IMR-90 (cell line): ENCODE results near the gene DUS3L. TPM values are rescaled to one million over a fixed set of nuclear protein-coding genes. Genes with fewer than 3 reads are reported as not detected.

Experiments
- ATAC-seq: fragments of 200-7000 bp; cut with Tn5 transposase; 2 replicates; pipeline ENCODE4 v1.9.1; 2020; ENCODE audit warnings: low read depth, mild to moderate bottlenecking, moderate library complexity
- BruUV-seq: library from RNA; stranded (reverse); fragments of 400-500 nt; replicated peaks from 2 replicates; lab custom pipeline; 2021; lab: Mats Ljungman, UMichigan
- CTCF ChIA-PET: fragments of 300-600 bp; formaldehyde crosslinking; extraction: SDS; loops from one replicate; lab custom pipeline; 2021; ENCODE audit warnings: antibody characterized with exemption; lab: Yijun Ruan, JAX
- POLR2A ChIA-PET: fragments of 300-600 bp; sonication (Branson Sonifier 250); formaldehyde crosslinking; loops from one replicate; lab custom pipeline; 2022; ENCODE audit warnings: antibody characterized with exemption; ENCODE audit not compliant: unreplicated experiment; lab: Charles Lee
- DNase-seq: peaks from one replicate; pipeline ENCODE4 v3.0.0; 2013
- H2AFZ ChIP-seq: replicated peaks from 2 replicates; pipeline ENCODE3; 2013; ENCODE audit warnings: low read length, mild to moderate bottlenecking; ENCODE audit not compliant: poor library complexity
- H2AK5ac ChIP-seq: 2 replicates; pipeline ENCODE4 v1.6.1; 2013; ENCODE audit warnings: low read depth, low read length, inconsistent platforms
- H2AK9ac ChIP-seq: replicated peaks from 2 replicates; pipeline ENCODE3; 2013; ENCODE audit warnings: mild to moderate bottlenecking, low read depth, low read length, moderate library complexity; ENCODE audit not compliant: poor library complexity
- H2BK120ac ChIP-seq: 2 replicates; pipeline ENCODE4 v1.6.1; 2013; ENCODE audit warnings: low read depth, low read length, inconsistent platforms
- H2BK15ac ChIP-seq: 3 replicates; pipeline ENCODE4 v1.6.1; 2013; ENCODE audit warnings: low read depth, low read length, inconsistent platforms
- H2BK20ac ChIP-seq: 2 replicates; pipeline ENCODE4 v1.6.1; 2013; ENCODE audit warnings: low read depth, mild to moderate bottlenecking, inconsistent platforms, low read length, moderate library complexity
- H2BK5ac ChIP-seq: 2 replicates; pipeline ENCODE4 v1.6.1; 2013; ENCODE audit warnings: mild to moderate bottlenecking, low read depth, low read length, inconsistent platforms; ENCODE audit not compliant: poor library complexity, severe bottlenecking
- H3K14ac ChIP-seq: replicated peaks from 2 replicates; pipeline ENCODE4 v1.6.1; 2013; ENCODE audit warnings: low read depth, low read length, inconsistent platforms
- H3K18ac ChIP-seq: 2 replicates; pipeline ENCODE4 v1.6.1; 2013; ENCODE audit warnings: low read depth, low read length, control low read depth
- H3K23ac ChIP-seq: 2 replicates; pipeline ENCODE4 v1.6.1; 2013; ENCODE audit warnings: low read depth, low read length, inconsistent platforms
- H3K27ac ChIP-seq: 2 replicates; pipeline ENCODE4 v1.5.1; 2013; ENCODE audit warnings: mild to moderate bottlenecking, control low read depth, low read length; ENCODE audit not compliant: insufficient read depth
- H3K27me3 ChIP-seq: 2 replicates; pipeline ENCODE4 v1.6.1; 2013; ENCODE audit warnings: low read length; ENCODE audit not compliant: control insufficient read depth, insufficient read depth
- H3K36me3 ChIP-seq: 2 replicates; pipeline ENCODE4 v1.6.1; 2013; ENCODE audit warnings: low read length, mixed read lengths; ENCODE audit not compliant: control insufficient read depth, insufficient read depth
- H3K4ac ChIP-seq: 2 replicates; pipeline ENCODE4 v1.6.1; 2013; ENCODE audit warnings: low read depth, low read length, inconsistent platforms
- H3K4me1 ChIP-seq: 2 replicates; pipeline ENCODE4 v1.6.1; 2013; ENCODE audit warnings: low read length, mixed read lengths; ENCODE audit not compliant: control insufficient read depth, insufficient read depth
- H3K4me2 ChIP-seq: 2 replicates; pipeline ENCODE4 v1.6.1; 2013; ENCODE audit warnings: low read depth, mild to moderate bottlenecking, control low read depth, low read length, moderate library complexity
- H3K4me3 ChIP-seq: 2 replicates; pipeline ENCODE4 v1.5.1; 2013; ENCODE audit warnings: low read depth, mild to moderate bottlenecking, control low read depth, low read length, moderate library complexity; ENCODE audit not compliant: insufficient read depth
- H3K56ac ChIP-seq: 2 replicates; pipeline ENCODE4 v1.6.1; 2013; ENCODE audit warnings: low read length, inconsistent platforms; ENCODE audit not compliant: insufficient read depth; ENCODE audit errors: extremely low read depth
- H3K79me1 ChIP-seq, 2 experiments: 2 replicates each; pipeline ENCODE4 v1.6.1; 2013; ENCODE audit warnings: low read length in 2 of 2, inconsistent platforms in 1 of 2, low read depth in 1 of 2
- H3K9ac ChIP-seq: 2 replicates; pipeline ENCODE4 v1.6.1; 2013; ENCODE audit warnings: low read depth, low read length, control low read depth
- H3K9me1 ChIP-seq: 2 replicates; pipeline ENCODE4 v1.6.1; 2013; ENCODE audit warnings: low read length, inconsistent platforms; ENCODE audit not compliant: insufficient read depth
- H3K9me3 ChIP-seq: 2 replicates; pipeline ENCODE4 v1.6.1; 2013; ENCODE audit warnings: low read length; ENCODE audit not compliant: control insufficient read depth, insufficient read depth
- H4K20me1 ChIP-seq: 2 replicates; pipeline ENCODE4 v1.6.1; 2013; ENCODE audit warnings: low read length, inconsistent platforms; ENCODE audit not compliant: insufficient read depth
- H4K5ac ChIP-seq: 2 replicates; pipeline ENCODE4 v1.6.1; 2013; ENCODE audit warnings: mild to moderate bottlenecking, low read depth, low read length, control low read depth
- H4K8ac ChIP-seq, 2 experiments: 2 replicates each; pipeline ENCODE4 v1.6.1; 2013; ENCODE audit warnings: low read depth in 2 of 2, low read length in 2 of 2, control low read depth in 1 of 2, inconsistent platforms in 1 of 2
- H4K91ac ChIP-seq: 2 replicates; pipeline ENCODE4 v1.6.1; 2013; ENCODE audit warnings: low read depth, low read length, inconsistent platforms; ENCODE audit not compliant: insufficient read depth
- CEBPB ChIP-seq: IDR thresholded peaks from 2 replicates; pipeline ENCODE4 v1.6.1; 2012; ENCODE audit warnings: low read depth, low read length, improper control_type of control experiment
- MAZ ChIP-seq: IDR thresholded peaks from 2 replicates; pipeline ENCODE4 v1.6.1; 2012; ENCODE audit warnings: low read depth, mild to moderate bottlenecking, low read length, improper control_type of control experiment, moderate library complexity, borderline replicate concordance
- WGBS, 2 experiments: methylation state at CpG; one replicate each; pipeline versions ENCODE4 v1.1.5 to v1.1.7; 2013; ENCODE audit warnings: missing lambda C conversion rate in 2 of 2; ENCODE audit not compliant: insufficient read length in 1 of 2; ENCODE audit errors: extremely low coverage in 2 of 2; 5-methylcytosine and 5-hydroxymethylcytosine counted together
- dilution Hi-C: fragments of 300-500 bp; cut with HindIII; formaldehyde crosslinking; loops from one replicate; pipeline ENCODE4 v1.14.3; 2018; ENCODE audit warnings: low sequenced_read_pairs; ENCODE audit not compliant: unreplicated experiment
- in situ Hi-C: fragments of 300-500 bp; cut with MboI; formaldehyde crosslinking; loops from 3 replicates; pipeline ENCODE4 v1.14.3; 2019; ENCODE audit warnings: low sequenced_read_pairs, inconsistent platforms, mixed read lengths
- intact Hi-C: fragments of 100-400 bp; cut with micrococcal nuclease; formaldehyde crosslinking; loops from 2 replicates; pipeline ENCODE4 v1.10.0; 2022
- polyA plus RNA-seq, 3 experiments: library from polyadenylated mRNA; depleted of rRNA; stranded (reverse); fragments of >200 nt; gene quantifications; 2 replicates each; pipeline ENCODE4 v1.2.3, GENCODE V29; 2012; ENCODE audit warnings: low replicate concordance in 1 of 3
- total RNA-seq: library from RNA; depleted of rRNA; stranded (reverse); fragments of >200 nt; gene quantifications from 2 replicates; pipeline ENCODE4 v1.2.3, GENCODE V29; 2012

DUS3L gene
- total and polyA plus RNA-seq, 2 of the 4 experiments (the other 2 are of a cell fraction), result 12.4 to 21.3 TPM

DNA sequence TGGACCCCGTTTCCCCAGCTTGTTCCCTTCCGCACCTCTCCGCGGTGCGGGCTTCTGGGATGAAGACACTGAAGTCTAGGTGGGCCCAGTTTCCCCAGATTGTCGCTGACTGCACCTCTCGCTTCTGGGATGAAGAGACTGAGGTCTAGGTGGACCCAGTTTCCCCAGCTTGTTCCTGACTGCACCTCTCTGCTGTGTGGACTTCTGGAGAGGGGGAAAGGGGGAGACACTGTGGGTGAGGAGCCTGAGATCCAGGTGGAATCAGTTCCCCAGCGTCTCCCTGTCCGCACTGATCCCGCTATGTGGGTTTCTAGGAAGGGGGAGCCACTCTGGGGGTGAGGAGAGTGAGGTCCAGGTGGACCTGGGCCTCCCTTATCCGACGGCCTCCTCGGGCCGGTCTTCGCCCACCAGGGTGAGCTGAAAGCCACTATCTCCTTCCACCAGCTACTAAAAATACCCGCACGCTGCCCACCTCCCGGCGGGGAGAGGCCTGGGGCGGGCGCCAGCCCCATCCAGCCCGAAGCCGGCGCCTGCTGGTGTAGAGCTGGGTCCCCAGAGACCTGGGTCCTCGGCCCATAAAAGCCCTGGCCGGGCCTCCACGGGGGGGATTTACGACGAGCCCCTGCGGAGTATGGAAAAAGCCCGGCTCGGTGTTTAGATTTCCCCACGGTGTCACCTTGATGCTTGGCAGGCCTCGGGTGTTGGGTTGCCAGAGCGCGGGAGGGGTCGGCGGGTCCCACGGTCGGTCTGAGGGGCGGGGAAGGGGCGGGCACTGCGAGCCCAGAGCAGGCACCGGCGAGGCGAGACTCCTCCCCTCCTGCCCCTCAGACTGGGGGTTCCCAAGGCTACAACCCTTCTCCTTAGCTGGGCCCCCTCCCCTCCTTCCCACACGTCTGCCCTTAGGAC lies 38.0 kb upstream of the DUS3L start:
- Histone ChIP-seq H4K8ac (peak overlapping the region; percentile 97 to 99), H2BK20ac (no peak overlapping the region), H3K23ac (peak overlapping the region; percentile 97), H3K27ac (peak overlapping the region; percentile 58), H2BK5ac (peak overlapping the region; percentile 63), H3K27me3 (no peaks in the 10 kb centered on the region; the same call in 1 of the 2 replicates), H2BK15ac (peak overlapping the region; percentile 74; the same call in 2 of the 3 replicates), H2BK120ac (peak overlapping the region; percentile 60), H2AFZ (peak overlapping the region; percentile 97), H3K14ac (peak overlapping the region; percentile 98), H3K79me1 (peaks cover 0 to 6% of the 10 kb centered on the region in 2 experiments; a peak in 2 of 4 replicates), H4K91ac (peak overlapping the region; percentile 89), H3K4me3 (peak overlapping the region; percentile 59), H3K56ac (peak overlapping the region; percentile 81), H3K36me3 (no peaks in the 10 kb centered on the region), H4K20me1 (no peaks in the 10 kb centered on the region), H3K4me1 (peaks cover 9% of the 10 kb centered on the region), H2AK5ac (peak overlapping the region; percentile 98), H2AK9ac (peak overlapping the region; percentile 97), H3K9me1 (peaks cover 4% of the 10 kb centered on the region; the same call in 1 of the 2 replicates), H3K18ac (peak overlapping the region; percentile 62), H3K4me2 (peak overlapping the region; percentile 86), H3K9ac (peak overlapping the region; percentile 85), H3K4ac (peak overlapping the region; percentile 97), H4K5ac (peak overlapping the region; percentile 96), H3K9me3 (no peaks in the 10 kb centered on the region)
- ChIA-PET POLR2A (interaction anchor here (1.0 kb wide), 1 partner anchor 75 kb away, joined by 3 read pairs; the partner anchor contains the start of gene NDUFA11), CTCF (interaction anchor here (2.2 kb wide), 1 partner anchor 25 kb away, joined by 7 read pairs; no protein-coding TSS in a partner anchor)
- 20% methylated on average over 2 of the region's 47 CpGs; no CpG with 5 or more reads in 1 of the 2 experiments for WGBS, 2 experiments
- in situ Hi-C loops, result no loop called here
- DNase-seq (no peak), ATAC-seq (no peak)
- dilution Hi-C loops, result no loop called here
- TF ChIP-seq CEBPB (no peak), MAZ (no peak)
- BruUV-seq, result no TSS peak
- intact Hi-C loops, result loop anchor here (5.0 kb wide), 1 partner anchor 63 kb away; no protein-coding TSS in a partner anchor
